Pancreas (tissue), 10 donors: ENCODE results near the gene HOXD10. TPM values are rescaled to one million over a fixed set of nuclear protein-coding genes. Genes with fewer than 3 reads are reported as not detected.

Source experiments
- ATAC-seq, 4 donors: fragments of 200-7000 bp; cut with Tn5 transposase; one replicate each; pipeline versions ENCODE4 v1.8.0 to v1.9.1; 2020; ENCODE audit warnings: mild to moderate bottlenecking in 4 of 4, moderate library complexity in 4 of 4
- DNase-seq, 6 donors: peaks; one replicate each; pipeline ENCODE4 v3.0.0-alpha.2; 2020
- FAIRE-seq: peaks from 2 replicates; lab custom pipeline; 2012; peaks lifted over from hg19 to GRCh38; lab: Jason Lieb, UNC
- H3K27ac ChIP-seq, 4 donors: fragments of 200-600 bp; sonication (generic); 1 replicate in 3 of 4; 2 replicates in 1 of 4; pipeline versions ENCODE4 v1.5.0 to v1.8.0; 2020
- H3K27me3 ChIP-seq, 4 donors: fragments of 200-600 bp; one replicate each; pipeline ENCODE4 v1.8.0; 2021
- H3K36me3 ChIP-seq, 3 donors: fragments of 200-600 bp; sonication (generic) in 1 of 3; one replicate each; pipeline versions ENCODE4 v1.5.0 to v1.8.0; 2020 to 2021
- H3K4me1 ChIP-seq, 3 donors: fragments of 200-600 bp; one replicate each; pipeline ENCODE4 v1.8.0; 2021
- H3K4me3 ChIP-seq, 4 donors: fragments of 200-600 bp; sonication (generic) in 2 of 4; one replicate each; pipeline versions ENCODE4 v1.5.0 to v1.8.0; 2020 to 2021
- H3K9me3 ChIP-seq, 4 donors: fragments of 200-600 bp; one replicate each; pipeline ENCODE4 v1.8.0; 2021
- CTCF ChIP-seq, 4 donors: fragments of 200-600 bp; sonication (generic) in 3 of 4; IDR thresholded peaks; one replicate each; pipeline versions ENCODE4 v1.5.0 to v1.8.0; 2021; ENCODE audit warnings: antibody characterized with exemption in 4 of 4
- whole genome bisulfite sequencing, 2 donors: extraction: QIAGEN DNeasy Blood & Tissue Kit; methylation state at CpG; one replicate each; pipeline ENCODE4 v1.1.7; 2013; 5-methylcytosine and 5-hydroxymethylcytosine counted together
- intact Hi-C, 3 donors: fragments of 100-400 bp; cut with DNase I; formaldehyde crosslinking; loops; one replicate each; pipeline versions ENCODE4 v1.11.1 to v1.14.2; 2022
- polyA plus RNA-seq, 2 donors: library from polyadenylated mRNA; stranded (reverse); fragments of 200-250 nt; gene quantifications; one replicate each; pipeline ENCODE4 v1.2.3, GENCODE V29; 2013
- total RNA-seq, 6 donors: library from RNA; stranded (reverse); fragmentation: NEBNext Ultra II Directional in 4 of 6; extraction: Animal tissue kit (Norgen Biotek cat#: 25700) in 4 of 6; gene quantifications; one replicate each; pipeline versions ENCODE4 v1.2.1 to v1.2.4, GENCODE V29; 2021 to 2023
- donor health status: healthy with polysubstance abuse.
- donor health status: DM: no; HTN: no; CAD: no; lungs with moderate emphysema.
- donor health status: DM: no; HTN: no; CAD: no.
- donor health status: control.
- donor health status: control.
- donor health status: Bipolar disorder and iron deficiency.
- donor health status: DM: yes; HTN: yes; CAD: no.
- donor health status: DM: no; HTN: no; CAD: no.
- donor health status: DM: no; HTN: no; CAD: no.
- donor health status: DM: yes; HTN: yes; CAD: no.

Gene HOXD10
- total and polyA plus RNA-seq, 8 donors, result not detected

GRCh38 chr2:176106581-176107539 lies 9.7 kb upstream of the HOXD10 start, which contains the start of gene HOXD11:
Gene HOXD11 (plus strand): TSS chr2:176107280. CDS start chr2:176107356, 76 bp downstream.
- 3% methylated on average over 62 to 85 of the region's 85 CpGs for WGBS, 2 donors
- ATAC-seq, result peak in 3 of 4 donors; percentile 44 to 64 (median 53)
- Histone ChIP-seq H3K4me1 (peaks cover 0 to 4% (median 0%) of the 10 kb centered on the region in 3 donors), H3K4me3 (peak within 1 kb of the TSS in 1 of 4 donors; percentile 23), H3K36me3 (no peaks in the 10 kb centered on the region), H3K27ac (no peak within 1 kb of the TSS), H3K9me3 (no peaks in the 10 kb centered on the region), H3K27me3 (peaks cover 10 to 81% (median 32%) of the 10 kb centered on the region in 4 donors)
- DNase-seq, result no peak
- intact Hi-C loops, result loop anchor here in 1 of 3 donors (10.0 kb wide), 1 partner anchor 752 kb away; no protein-coding TSS in a partner anchor
- no peak for TF ChIP-seq CTCF (IDR thresholded peaks at IDR 0.05)
- no peak for FAIRE-seq

GRCh38 chr2:176107731-176108181 lies 8.8 kb upstream of the HOXD10 start:
- DNase-seq, result peak in 1 of 6 donors; percentile 67
- WGBS, 2 donors, result 3% methylated on average over 46 to 59 of the region's 59 CpGs

GRCh38 chr2:176109192-176109901 lies 7.2 kb upstream of the HOXD10 start:
- ATAC-seq (no peak), FAIRE-seq (no peak), DNase-seq (no peak)
- Histone ChIP-seq H3K36me3 (no peaks in the 10 kb centered on the region), H3K4me1 (peaks cover 0 to 3% (median 0%) of the 10 kb centered on the region in 3 donors), H3K27me3 (peaks cover 8 to 81% (median 23%) of the 10 kb centered on the region in 4 donors), H3K27ac (no peak overlapping the region), H3K9me3 (no peaks in the 10 kb centered on the region), H3K4me3 (no peak overlapping the region)
- 8% methylated on average over 26 of the region's 26 CpGs for WGBS, 2 donors
- intact Hi-C loops, result loop anchor here in 1 of 3 donors (10.0 kb wide), 1 partner anchor 755 kb away; no protein-coding TSS in a partner anchor
- no peak for TF ChIP-seq CTCF (IDR thresholded peaks at IDR 0.05)

More at GRCh38 chr2:176107731-176108181, 8.8 kb upstream of the HOXD10 start:
- Histone ChIP-seq H3K4me3 (no peak overlapping the region), H3K27ac (no peak overlapping the region), H3K4me1 (peaks cover 0 to 4% (median 0%) of the 10 kb centered on the region in 3 donors), H3K36me3 (no peaks in the 10 kb centered on the region), H3K27me3 (peaks cover 9 to 82% (median 27%) of the 10 kb centered on the region in 4 donors), H3K9me3 (no peaks in the 10 kb centered on the region)
- intact Hi-C loops, result loop anchor here in 1 of 3 donors (10.0 kb wide), 1 partner anchor 753 kb away; no protein-coding TSS in a partner anchor
- FAIRE-seq (no peak), ATAC-seq (no peak)
- no peak for TF ChIP-seq CTCF (IDR thresholded peaks at IDR 0.05)

- H3K27me3 ChIP-seq, result peaks cover 8 to 81% (median 23%) of the 10 kb centered on the region in 4 donors
- no peak overlapping the region for H3K4me3 ChIP-seq
- no peaks in the 10 kb centered on the region for H3K4me1 ChIP-seq
- TF ChIP-seq CTCF (IDR thresholded peaks at IDR 0.05), result no peak
- DNase-seq (no peak), ATAC-seq (no peak), FAIRE-seq (no peak)
- intact Hi-C loops, result loop anchor here in 1 of 3 donors (10.0 kb wide), 1 partner anchor 755 kb away; no protein-coding TSS in a partner anchor
- H3K9me3 ChIP-seq, result no peaks in the 10 kb centered on the region
- H3K36me3 ChIP-seq, result no peaks in the 10 kb centered on the region
- 8 to 18% methylated on average over 4 of the region's 4 CpGs for WGBS, 2 donors
- no peak overlapping the region for H3K27ac ChIP-seq
Observed at GRCh38 chr2:176109946-176110345, 6.6 kb upstream of the HOXD10 start.
